H1 (cell line): ENCODE results near the gene MTURN. TPM values are rescaled to one million over a fixed set of nuclear protein-coding genes. Genes with fewer than 3 reads are reported as not detected.

Experiments
- EP300 ChIP-seq, 2 experiments: IDR thresholded peaks; 1 replicate in 1 of 2; 2 replicates in 1 of 2; pipeline ENCODE4 v1.6.1; 2011 to 2012; ENCODE audit warnings: low read depth in 2 of 2, low read length in 2 of 2, mild to moderate bottlenecking in 2 of 2, borderline replicate concordance in 1 of 2, inconsistent platforms in 1 of 2, moderate library complexity in 1 of 2
- GTF2F1 ChIP-seq: IDR thresholded peaks from 2 replicates; pipeline ENCODE4 v1.6.1; 2012; ENCODE audit warnings: low read depth, low read length, improper control_type of control experiment, borderline replicate concordance
- POU5F1 ChIP-seq: IDR thresholded peaks from 2 replicates; pipeline ENCODE4 v1.6.1; 2011; ENCODE audit warnings: low read depth, mild to moderate bottlenecking, low read length, moderate library complexity
- SIRT6 ChIP-seq: IDR thresholded peaks from one replicate; pipeline ENCODE4 v1.7.1; 2012; ENCODE audit warnings: low read length, inconsistent platforms
- ZNF274 ChIP-seq: IDR thresholded peaks from 2 replicates; pipeline ENCODE4 v1.7.0; 2012; ENCODE audit warnings: low read length, borderline replicate concordance; ENCODE audit errors: extremely low read depth
- polyA plus RNA-seq, 7 experiments: library from polyadenylated mRNA; depleted of rRNA in 3 of 7; stranded (reverse) in 5 of 7; unstranded in 2 of 7; fragments of >200 nt in 5 of 7; fragments of 200-250 nt in 2 of 7; gene quantifications; 1 replicate in 5 of 7; 2 replicates in 1 of 7; 4 replicates in 1 of 7; pipeline versions ENCODE4 v1.2.1 to v1.2.3, GENCODE V29; 2011 to 2013; ENCODE audit warnings: missing spikeins in 2 of 7, mixed read lengths in 2 of 7
- total RNA-seq: library from RNA; stranded (reverse); fragmentation: NEBNext Ultra II Directional; extraction: Animal tissue kit (Norgen Biotek cat#: 25700); gene quantifications from 2 replicates; pipeline ENCODE4 v1.2.1, GENCODE V29; 2021

The MTURN gene
- total and polyA plus RNA-seq, 2 of the 8 experiments (the other 6 are each of a cell fraction or from before 2014, with no cell fraction given), result 2.6 to 5.8 TPM

DNA sequence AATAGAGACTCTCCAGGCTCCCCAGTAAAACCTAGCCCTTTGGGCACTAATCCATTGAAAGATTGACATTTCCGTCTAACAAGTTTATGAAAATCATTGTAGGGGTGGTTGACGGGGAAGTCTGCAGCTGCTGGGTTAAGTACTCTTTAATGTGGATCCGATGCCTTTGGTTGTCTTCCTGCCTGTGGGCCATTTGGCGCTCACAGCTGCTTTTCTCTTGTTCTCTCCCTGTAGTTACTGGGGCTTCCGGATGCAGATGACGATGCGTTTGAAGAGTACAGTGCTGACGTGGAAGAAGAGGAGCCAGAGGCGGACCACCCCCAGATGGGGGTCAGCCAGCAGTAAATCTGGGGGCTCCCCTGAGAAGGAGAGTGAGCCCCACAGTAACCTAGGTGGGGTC lies 22.4 kb downstream of the MTURN start (continued):
- TF ChIP-seq GTF2F1 (no peak), SIRT6 (no peak), ZNF274 (no peak), EP300 (IDR thresholded peaks at IDR 0.05; ENCODE audit: borderline replicate concordance in 1 of 2, low read depth in 2 of 2, low read length in 2 of 2) (no peak), POU5F1 (no peak)
